ENCODE results near the gene RPTN. TPM values are rescaled to one million over a fixed set of nuclear protein-coding genes. Genes with fewer than 3 reads are reported as not detected.

The RPTN gene, protein sequence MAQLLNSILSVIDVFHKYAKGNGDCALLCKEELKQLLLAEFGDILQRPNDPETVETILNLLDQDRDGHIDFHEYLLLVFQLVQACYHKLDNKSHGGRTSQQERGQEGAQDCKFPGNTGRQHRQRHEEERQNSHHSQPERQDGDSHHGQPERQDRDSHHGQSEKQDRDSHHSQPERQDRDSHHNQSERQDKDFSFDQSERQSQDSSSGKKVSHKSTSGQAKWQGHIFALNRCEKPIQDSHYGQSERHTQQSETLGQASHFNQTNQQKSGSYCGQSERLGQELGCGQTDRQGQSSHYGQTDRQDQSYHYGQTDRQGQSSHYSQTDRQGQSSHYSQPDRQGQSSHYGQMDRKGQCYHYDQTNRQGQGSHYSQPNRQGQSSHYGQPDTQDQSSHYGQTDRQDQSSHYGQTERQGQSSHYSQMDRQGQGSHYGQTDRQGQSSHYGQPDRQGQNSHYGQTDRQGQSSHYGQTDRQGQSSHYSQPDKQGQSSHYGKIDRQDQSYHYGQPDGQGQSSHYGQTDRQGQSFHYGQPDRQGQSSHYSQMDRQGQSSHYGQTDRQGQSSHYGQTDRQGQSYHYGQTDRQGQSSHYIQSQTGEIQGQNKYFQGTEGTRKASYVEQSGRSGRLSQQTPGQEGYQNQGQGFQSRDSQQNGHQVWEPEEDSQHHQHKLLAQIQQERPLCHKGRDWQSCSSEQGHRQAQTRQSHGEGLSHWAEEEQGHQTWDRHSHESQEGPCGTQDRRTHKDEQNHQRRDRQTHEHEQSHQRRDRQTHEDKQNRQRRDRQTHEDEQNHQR
- 0.29 and 0.36 TPM in 2 replicates for total RNA-seq

DNA sequence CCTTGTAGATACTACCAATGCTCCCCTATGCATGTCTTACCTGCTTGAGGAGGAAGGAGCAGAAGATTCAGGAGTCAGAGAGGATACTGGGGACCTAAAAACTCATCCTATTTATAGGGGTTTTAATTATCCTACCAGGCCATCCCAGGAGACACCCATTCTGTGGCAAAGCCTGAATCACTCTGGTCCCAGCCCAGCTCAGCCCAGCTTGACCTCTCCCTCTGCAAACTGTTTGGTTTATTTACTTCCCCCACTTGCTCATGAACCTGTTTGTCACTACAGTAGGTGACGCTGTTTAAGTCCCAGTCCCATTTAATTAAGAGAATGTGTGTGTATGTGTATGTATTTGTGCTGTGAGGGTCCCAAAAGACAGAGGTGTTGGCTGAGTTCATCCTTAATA is at the start of gene RPTN:
TSS of gene RPTN (minus strand) at position 85 of the 400 bp plus-strand sequence. CDS start 1,339 bp downstream, outside the sequence.
- Histone ChIP-seq H3K4me1 (ENCODE audit: insufficient read depth, low read length) (peaks cover 16% of the 10 kb centered on the region), H2AFZ (ENCODE audit: low read length) (no peak within 1 kb of the TSS), H3K36me3 (ENCODE audit: insufficient read depth, low read length) (no peaks in the 10 kb centered on the region), H4K20me1 (ENCODE audit: insufficient read depth, low read length) (no peaks in the 10 kb centered on the region), H3K27me3 (ENCODE audit: insufficient read depth, low read length) (peaks cover 3% of the 10 kb centered on the region), H3K27ac (ENCODE audit: low read depth, low read length) (no peak within 1 kb of the TSS), H3K9me3 (ENCODE audit: low read depth, low read length) (no peaks in the 10 kb centered on the region), H3K4me2 (ENCODE audit: insufficient read depth, low read length) (no peak within 1 kb of the TSS), H3K4me3 (ENCODE audit: insufficient read depth, low read length) (no peak within 1 kb of the TSS), H3K79me2 (ENCODE audit: insufficient read depth, low read length) (no peaks in the 10 kb centered on the region)
- DNase-seq (ENCODE audit: insufficient read length, low spot score, missing footprints) = no peak
- TF ChIP-seq, protein P1, sequence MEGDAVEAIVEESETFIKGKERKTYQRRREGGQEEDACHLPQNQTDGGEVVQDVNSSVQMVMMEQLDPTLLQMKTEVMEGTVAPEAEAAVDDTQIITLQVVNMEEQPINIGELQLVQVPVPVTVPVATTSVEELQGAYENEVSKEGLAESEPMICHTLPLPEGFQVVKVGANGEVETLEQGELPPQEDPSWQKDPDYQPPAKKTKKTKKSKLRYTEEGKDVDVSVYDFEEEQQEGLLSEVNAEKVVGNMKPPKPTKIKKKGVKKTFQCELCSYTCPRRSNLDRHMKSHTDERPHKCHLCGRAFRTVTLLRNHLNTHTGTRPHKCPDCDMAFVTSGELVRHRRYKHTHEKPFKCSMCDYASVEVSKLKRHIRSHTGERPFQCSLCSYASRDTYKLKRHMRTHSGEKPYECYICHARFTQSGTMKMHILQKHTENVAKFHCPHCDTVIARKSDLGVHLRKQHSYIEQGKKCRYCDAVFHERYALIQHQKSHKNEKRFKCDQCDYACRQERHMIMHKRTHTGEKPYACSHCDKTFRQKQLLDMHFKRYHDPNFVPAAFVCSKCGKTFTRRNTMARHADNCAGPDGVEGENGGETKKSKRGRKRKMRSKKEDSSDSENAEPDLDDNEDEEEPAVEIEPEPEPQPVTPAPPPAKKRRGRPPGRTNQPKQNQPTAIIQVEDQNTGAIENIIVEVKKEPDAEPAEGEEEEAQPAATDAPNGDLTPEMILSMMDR (IDR thresholded peaks at IDR 0.05; ENCODE audit: extremely low read depth, low read depth, low read length) = no peak

DNA sequence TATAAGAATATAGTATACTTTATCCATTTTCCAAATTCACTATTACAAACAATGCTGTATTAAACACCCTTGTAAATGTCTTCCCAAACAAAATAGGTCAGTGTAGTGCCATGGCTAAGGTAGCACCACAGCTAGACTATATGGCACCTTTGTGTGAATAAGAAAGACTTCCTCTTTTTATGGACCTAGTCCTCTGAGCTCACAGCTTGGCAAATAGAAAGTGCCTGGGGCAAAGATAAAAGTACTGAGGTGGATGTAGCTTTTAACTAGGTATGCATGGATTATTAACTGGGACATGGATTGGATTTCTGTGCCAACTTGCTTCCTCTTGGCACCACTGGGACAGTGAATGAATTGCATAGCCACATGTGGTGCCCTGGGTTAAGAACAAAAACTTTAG is 40.0 kb upstream of the RPTN start:
- Histone ChIP-seq H3K27me3 (ENCODE audit: insufficient read depth, low read length) (no peaks in the 10 kb centered on the region), H3K36me3 (ENCODE audit: insufficient read depth, low read length) (no peaks in the 10 kb centered on the region), H3K79me2 (ENCODE audit: insufficient read depth, low read length) (no peaks in the 10 kb centered on the region), H3K27ac (ENCODE audit: low read depth, low read length) (no peak overlapping the region), H3K4me2 (ENCODE audit: insufficient read depth, low read length) (no peak overlapping the region), H3K4me3 (ENCODE audit: insufficient read depth, low read length) (no peak overlapping the region), H4K20me1 (ENCODE audit: insufficient read depth, low read length) (no peaks in the 10 kb centered on the region), H3K4me1 (ENCODE audit: insufficient read depth, low read length) (no peaks in the 10 kb centered on the region), H2AFZ (ENCODE audit: low read length) (no peak overlapping the region), H3K9me3 (ENCODE audit: low read depth, low read length) (no peaks in the 10 kb centered on the region)
- TF ChIP-seq, protein P1 (IDR thresholded peaks at IDR 0.05; ENCODE audit: extremely low read depth, low read depth, low read length) = no peak
- DNase-seq (ENCODE audit: insufficient read length, low spot score, missing footprints) = no peak

DNA sequence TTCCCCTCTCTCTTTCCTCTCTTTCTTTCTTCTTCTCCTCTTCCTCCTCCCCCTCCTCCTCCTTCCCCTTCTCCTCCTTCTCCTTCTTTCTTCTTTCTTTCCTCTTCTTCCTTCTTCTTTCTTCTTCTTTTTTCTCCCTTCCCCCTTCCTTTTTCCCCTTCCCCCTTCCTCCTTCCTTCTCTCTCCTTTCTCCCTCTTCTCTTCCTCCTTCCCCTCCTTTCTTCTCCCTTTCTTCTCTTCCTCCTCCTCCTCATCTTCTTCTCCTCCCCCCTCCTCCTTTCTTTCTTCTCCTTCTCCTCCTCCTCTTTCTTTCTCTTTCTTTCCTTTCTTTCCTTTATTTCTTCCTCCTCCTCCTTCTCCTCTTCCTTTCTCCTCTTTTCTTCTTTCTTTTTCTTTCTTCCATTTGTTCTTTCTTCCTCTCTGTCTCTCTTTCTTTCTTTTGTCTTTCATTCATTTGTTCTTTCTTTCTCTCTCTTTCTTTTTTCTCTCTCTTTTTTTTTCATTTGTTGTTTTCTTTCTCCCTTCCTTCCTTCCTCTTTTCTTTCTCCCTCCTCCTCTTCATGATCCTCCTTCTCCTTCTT is 38.4 kb upstream of the RPTN start:
- H3K4me2 ChIP-seq (ENCODE audit: insufficient read depth, low read length) = no peak overlapping the region
- no peaks in the 10 kb centered on the region for H4K20me1 ChIP-seq (ENCODE audit: insufficient read depth, low read length)
- H3K27ac ChIP-seq (ENCODE audit: low read depth, low read length) = no peak overlapping the region
- no peak for DNase-seq (ENCODE audit: insufficient read length, low spot score, missing footprints)
- H3K4me1 ChIP-seq (ENCODE audit: insufficient read depth, low read length) = no peaks in the 10 kb centered on the region
- no peaks in the 10 kb centered on the region for H3K36me3 ChIP-seq (ENCODE audit: insufficient read depth, low read length)
- TF ChIP-seq, protein P1 (IDR thresholded peaks at IDR 0.05; ENCODE audit: extremely low read depth, low read depth, low read length) = no peak
- H3K79me2 ChIP-seq (ENCODE audit: insufficient read depth, low read length) = no peaks in the 10 kb centered on the region
- no peak overlapping the region for H2AFZ ChIP-seq (ENCODE audit: low read length)
- no peaks in the 10 kb centered on the region for H3K9me3 ChIP-seq (ENCODE audit: low read depth, low read length)
- H3K27me3 ChIP-seq (ENCODE audit: insufficient read depth, low read length) = peaks cover under 1% of the 10 kb centered on the region
- H3K4me3 ChIP-seq (ENCODE audit: insufficient read depth, low read length) = no peak overlapping the region

All from osteoblast (primary cell).